ENCODE measurements around the gene SMIM41. TPM values are rescaled to one million over a fixed set of nuclear protein-coding genes. Genes with fewer than 3 reads are reported as not detected.
A peak's percentile ranks its signal among the peaks of the same experiment; 100 is the strongest.

Gene SMIM41
- total and polyA plus RNA-seq, 3 experiments from 2014 or later: not detected

DNA sequence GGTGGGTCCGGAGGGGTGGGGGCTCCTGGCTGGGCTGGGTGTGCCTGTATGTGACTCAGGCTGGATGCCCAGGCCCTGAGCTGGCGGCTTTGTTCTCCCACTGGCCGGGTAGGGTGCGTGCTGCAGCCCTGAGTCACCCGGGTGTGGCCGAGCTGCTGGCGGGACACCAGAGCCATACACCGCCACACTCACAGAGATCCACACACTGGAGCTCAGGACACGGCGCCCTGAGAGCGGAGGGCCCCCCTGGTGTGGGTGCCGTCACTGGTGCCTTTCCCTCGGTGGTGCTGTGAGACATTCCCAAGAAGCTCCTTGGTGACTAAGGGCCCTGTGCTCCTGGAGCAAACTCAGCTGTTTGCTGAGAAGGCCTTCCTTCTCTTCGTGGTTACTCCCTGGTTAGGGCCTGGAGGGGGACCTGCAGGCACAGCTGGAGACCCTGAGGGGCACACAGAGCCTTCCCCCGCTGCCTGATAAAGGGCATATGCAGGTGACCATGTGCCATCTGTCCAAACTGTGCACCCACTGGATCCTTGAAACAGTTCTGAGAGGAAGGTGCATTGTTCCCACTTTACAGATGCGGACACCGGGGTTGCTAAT, 68.0 kb downstream of the SMIM41 start:
- Histone ChIP-seq H3K36me3 (ENCODE audit: insufficient read depth, low read length) (no peaks in the 10 kb centered on the region), H3K27me3 (ENCODE audit: insufficient read depth, low read length, poor library complexity, severe bottlenecking) (no peaks in the 10 kb centered on the region), H3K27ac (ENCODE audit: low read depth, low read length) (no peak overlapping the region), H3K4me1 (ENCODE audit: insufficient read depth, low read length) (peaks cover 4% of the 10 kb centered on the region), H3K4me3 (ENCODE audit: low read length) (no peak overlapping the region), H3K9me3 (ENCODE audit: low read length) (no peaks in the 10 kb centered on the region)
- Mint-ChIP-seq H3K9me3 (peaks cover 0 to 1% (median 0%) of the 10 kb centered on the region in 5 donors), H3K4me3 (no peak overlapping the region), H3K27me3 (peaks cover 2 to 7% of the 10 kb centered on the region in 2 donors), H3K36me3 (no peaks in the 10 kb centered on the region), H3K4me1 (peaks cover 5 to 8% (median 8%) of the 10 kb centered on the region in 3 donors), H3K27ac (no peak overlapping the region)
- no peak for DNase-seq
- POLR2A ChIA-PET: no interaction called here
- CTCF ChIA-PET: interaction anchor here (0.9 to 1.0 kb wide), 2 partner anchors 9 to 833 kb away, joined by 3 read pairs; no protein-coding TSS in a partner anchor

DNA sequence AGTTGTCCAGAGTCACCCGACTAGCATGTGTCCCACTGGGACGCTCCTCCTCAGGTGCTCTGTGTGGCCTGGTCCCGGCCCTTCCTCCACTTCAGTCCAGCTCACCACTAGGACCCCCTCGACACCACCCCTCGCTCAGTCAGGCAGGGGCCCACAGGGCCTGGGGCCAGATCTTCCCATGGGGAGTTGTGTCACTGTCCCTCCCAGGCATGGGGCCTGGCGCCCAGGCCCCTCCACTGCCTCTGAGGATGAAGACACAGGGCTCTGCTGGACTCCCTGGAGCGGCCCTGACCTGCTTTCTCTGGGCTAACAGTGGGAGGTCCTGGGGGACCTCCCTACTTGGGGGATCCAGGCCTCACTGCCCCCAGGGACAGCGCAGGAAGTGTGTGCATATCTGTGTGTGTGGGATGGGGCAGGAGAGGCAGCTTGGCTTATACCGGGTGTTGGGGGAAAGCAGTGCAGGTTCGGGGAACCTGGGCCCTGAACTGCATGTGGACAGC, 68.5 kb downstream of the SMIM41 start:
- Mint-ChIP-seq H3K36me3 (no peaks in the 10 kb centered on the region), H3K27me3 (peaks cover 2 to 5% of the 10 kb centered on the region in 2 donors), H3K4me1 (peaks cover 8 to 13% (median 11%) of the 10 kb centered on the region in 3 donors), H3K27ac (no peak overlapping the region), H3K4me3 (peak overlapping the region in 1 of 7 donors; percentile 59), H3K9me3 (peaks cover 0 to 1% (median 0%) of the 10 kb centered on the region in 5 donors)
- ChIA-PET POLR2A (no interaction called here), CTCF (interaction anchor here (0.9 kb wide), 1 partner anchor 833 kb away, joined by 3 read pairs; no protein-coding TSS in a partner anchor)
- no peak for DNase-seq
- H3K27me3 ChIP-seq (ENCODE audit: insufficient read depth, low read length, poor library complexity, severe bottlenecking): no peaks in the 10 kb centered on the region
- no peak overlapping the region for H3K4me3 ChIP-seq (ENCODE audit: low read length)
- no peaks in the 10 kb centered on the region for H3K9me3 ChIP-seq (ENCODE audit: low read length)
- no peaks in the 10 kb centered on the region for H3K36me3 ChIP-seq (ENCODE audit: insufficient read depth, low read length)
- H3K27ac ChIP-seq (ENCODE audit: low read depth, low read length): no peak overlapping the region
- peaks cover 4% of the 10 kb centered on the region for H3K4me1 ChIP-seq (ENCODE audit: insufficient read depth, low read length)

DNA sequence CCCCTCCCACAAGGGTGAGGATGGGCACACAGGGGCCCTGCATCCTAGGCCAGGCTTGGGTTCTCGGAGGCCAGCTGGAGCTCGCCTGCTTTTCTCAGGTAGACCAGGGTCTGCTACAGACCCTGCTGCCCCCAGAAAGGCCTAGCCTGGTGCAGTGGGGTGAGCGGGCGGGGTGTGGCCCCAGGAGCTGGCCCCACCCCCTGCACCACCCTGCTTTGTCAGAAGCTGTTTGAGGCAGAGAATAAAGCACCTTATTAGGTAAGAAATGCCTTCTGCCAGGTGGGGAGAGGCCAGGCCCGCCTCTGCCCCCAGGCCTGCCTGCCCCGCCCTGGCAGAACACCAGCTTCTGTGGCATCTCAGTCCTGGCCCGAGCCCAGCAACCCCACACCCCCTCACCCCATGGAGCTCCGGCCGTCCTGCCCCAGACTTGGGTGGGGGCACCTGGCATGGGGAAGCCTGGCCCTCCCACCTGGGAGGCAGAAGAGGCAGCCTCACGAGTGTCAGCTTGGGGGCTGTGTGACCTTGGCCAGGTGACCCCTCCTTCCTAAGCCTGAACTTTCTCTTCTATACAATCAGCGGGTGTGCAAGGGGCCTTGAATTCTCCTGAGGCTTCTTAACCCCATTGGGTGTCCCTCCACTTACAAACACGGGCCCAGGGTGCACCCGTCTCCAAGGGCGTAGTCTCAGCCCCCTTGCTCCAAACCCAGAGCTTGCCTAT, 69.1 kb downstream of the SMIM41 start:
- H3K4me1 ChIP-seq (ENCODE audit: insufficient read depth, low read length): peaks cover 6% of the 10 kb centered on the region
- H3K36me3 ChIP-seq (ENCODE audit: insufficient read depth, low read length): no peaks in the 10 kb centered on the region
- Mint-ChIP-seq H3K36me3 (no peaks in the 10 kb centered on the region), H3K4me1 (peaks cover 8 to 17% (median 11%) of the 10 kb centered on the region in 3 donors), H3K4me3 (no peak overlapping the region), H3K9me3 (no peaks in the 10 kb centered on the region), H3K27me3 (peaks cover 2 to 3% of the 10 kb centered on the region in 2 donors), H3K27ac (peak overlapping the region in 1 of 8 donors; percentile 76)
- H3K9me3 ChIP-seq (ENCODE audit: low read length): no peaks in the 10 kb centered on the region
- H3K4me3 ChIP-seq (ENCODE audit: low read length): no peak overlapping the region
- ChIA-PET POLR2A (interaction anchor here (0.6 kb wide), 1 partner anchor 1865 kb away, joined by 5 read pairs; the partner anchor contains the start of gene LIMA1), CTCF (interaction anchor here (0.8 kb wide), 1 partner anchor 14 kb away, joined by 3 read pairs; no protein-coding TSS in a partner anchor)
- H3K27me3 ChIP-seq (ENCODE audit: insufficient read depth, low read length, poor library complexity, severe bottlenecking): no peaks in the 10 kb centered on the region
- no peak overlapping the region for H3K27ac ChIP-seq (ENCODE audit: low read depth, low read length)
- no peak for DNase-seq

DNA sequence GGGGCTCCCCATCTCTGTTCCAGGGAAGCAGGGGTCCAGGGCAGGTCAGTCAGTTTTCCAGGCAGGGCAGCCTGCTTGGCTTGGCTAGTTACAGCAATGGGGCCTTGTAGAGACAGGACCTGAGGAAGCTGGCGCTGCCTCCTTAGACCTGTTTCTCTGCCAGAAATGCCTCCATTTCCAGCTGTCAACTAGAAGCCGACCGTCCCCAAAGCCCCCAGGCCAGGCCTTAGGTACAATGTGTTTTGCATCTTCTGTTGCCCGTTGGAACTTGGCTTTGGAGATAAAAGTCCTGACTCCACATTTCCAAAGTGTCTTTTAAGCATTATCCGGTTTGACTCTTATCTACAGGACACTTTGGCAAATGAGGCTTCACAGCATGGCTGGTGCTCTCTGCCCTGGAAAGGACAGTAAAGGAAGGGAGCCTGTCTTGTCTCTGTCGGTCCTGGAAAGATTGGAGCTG, 69.7 kb downstream of the SMIM41 start:
- Mint-ChIP-seq H3K27ac (no peak overlapping the region), H3K36me3 (no peaks in the 10 kb centered on the region), H3K27me3 (peaks cover 2 to 3% of the 10 kb centered on the region in 2 donors), H3K9me3 (no peaks in the 10 kb centered on the region), H3K4me3 (no peak overlapping the region), H3K4me1 (peaks cover 8 to 21% (median 11%) of the 10 kb centered on the region in 3 donors)
- H3K36me3 ChIP-seq (ENCODE audit: insufficient read depth, low read length): no peaks in the 10 kb centered on the region
- DNase-seq: no peak
- H3K27me3 ChIP-seq (ENCODE audit: insufficient read depth, low read length, poor library complexity, severe bottlenecking): no peaks in the 10 kb centered on the region
- POLR2A ChIA-PET: interaction anchor here (0.6 kb wide), 1 partner anchor 1866 kb away, joined by 5 read pairs; the partner anchor contains the start of gene LIMA1
- CTCF ChIA-PET: interaction anchor here (0.8 kb wide), 1 partner anchor 13 kb away, joined by 3 read pairs; no protein-coding TSS in a partner anchor
- peaks cover 12% of the 10 kb centered on the region for H3K4me1 ChIP-seq (ENCODE audit: insufficient read depth, low read length)
- no peaks in the 10 kb centered on the region for H3K9me3 ChIP-seq (ENCODE audit: low read length)
- no peak overlapping the region for H3K4me3 ChIP-seq (ENCODE audit: low read length)
- no peak overlapping the region for H3K27ac ChIP-seq (ENCODE audit: low read depth, low read length)

DNA sequence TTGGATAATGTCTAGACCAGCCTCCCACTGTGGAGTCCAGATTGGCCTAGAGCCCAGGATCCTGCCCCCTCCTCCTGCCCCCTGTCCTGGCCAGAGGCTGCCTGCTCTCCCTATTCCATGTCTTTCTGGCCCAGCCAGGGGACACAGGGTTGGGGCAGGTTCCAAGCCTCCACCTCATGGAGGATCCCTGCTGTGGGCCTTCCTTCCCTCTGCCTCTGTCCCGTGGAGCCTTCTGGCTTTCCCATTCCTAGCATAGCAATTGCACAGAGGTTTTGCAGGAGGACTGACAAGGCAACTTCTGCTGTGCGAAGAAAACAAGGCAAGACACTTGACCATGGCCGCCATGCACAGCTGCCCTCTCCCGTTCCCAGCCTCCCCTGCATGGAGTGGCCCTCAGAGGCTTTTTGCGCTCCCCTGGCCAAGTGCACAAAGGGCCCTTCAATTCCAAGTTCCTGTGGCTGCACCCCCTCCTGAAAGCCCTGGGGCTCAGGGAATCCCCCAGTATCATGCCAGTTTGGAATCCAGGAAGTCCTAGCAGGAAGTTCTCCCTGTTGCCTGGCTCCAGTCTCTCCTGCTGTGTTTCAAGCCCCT, 70.2 kb downstream of the SMIM41 start:
- no peak overlapping the region for H3K27ac ChIP-seq (ENCODE audit: low read depth, low read length)
- Mint-ChIP-seq H3K9me3 (no peaks in the 10 kb centered on the region), H3K4me3 (no peak overlapping the region), H3K27me3 (peaks cover 2 to 3% of the 10 kb centered on the region in 2 donors), H3K27ac (no peak overlapping the region), H3K36me3 (no peaks in the 10 kb centered on the region), H3K4me1 (peaks cover 8 to 23% (median 11%) of the 10 kb centered on the region in 3 donors)
- H3K27me3 ChIP-seq (ENCODE audit: insufficient read depth, low read length, poor library complexity, severe bottlenecking): no peaks in the 10 kb centered on the region
- DNase-seq: no peak
- POLR2A ChIA-PET: no interaction called here
- no peak overlapping the region for H3K4me3 ChIP-seq (ENCODE audit: low read length)
- CTCF ChIA-PET: no interaction called here
- no peaks in the 10 kb centered on the region for H3K9me3 ChIP-seq (ENCODE audit: low read length)
- H3K36me3 ChIP-seq (ENCODE audit: insufficient read depth, low read length): no peaks in the 10 kb centered on the region
- H3K4me1 ChIP-seq (ENCODE audit: insufficient read depth, low read length): peaks cover 12% of the 10 kb centered on the region

DNA sequence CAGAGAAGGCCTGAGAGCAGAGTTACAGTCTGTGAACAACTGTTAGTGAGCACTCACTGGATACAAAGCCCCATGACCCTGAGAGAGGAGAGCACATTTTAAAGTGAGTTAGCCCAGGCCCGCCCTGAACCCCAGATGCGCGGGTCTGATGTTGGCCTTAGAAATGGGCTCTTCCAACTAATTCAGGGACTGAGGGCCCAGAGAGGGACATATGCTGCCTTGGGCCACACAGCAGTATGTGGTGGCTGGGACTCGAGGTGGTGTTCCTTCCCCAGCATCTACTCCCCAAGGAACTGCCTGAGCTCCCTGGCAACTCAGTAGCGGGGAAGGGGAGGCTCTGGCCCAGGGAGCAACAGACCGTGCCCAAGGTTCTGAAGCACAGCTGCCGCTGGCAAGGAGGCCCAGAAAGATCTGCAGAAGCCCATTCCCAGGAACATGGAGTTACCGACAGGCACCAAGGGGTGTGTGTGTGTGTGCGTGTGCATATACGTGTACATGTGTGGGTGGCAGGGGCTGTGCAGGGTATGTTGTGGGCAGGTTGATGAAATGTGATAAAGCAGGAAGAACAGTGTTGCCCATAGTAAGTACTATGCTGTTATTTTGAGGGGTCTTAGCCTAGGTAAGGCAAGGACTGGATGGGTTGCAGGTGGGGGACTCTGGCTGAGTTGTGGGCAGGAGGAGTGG, 71.8 kb downstream of the SMIM41 start:
- H3K27me3 ChIP-seq (ENCODE audit: insufficient read depth, low read length, poor library complexity, severe bottlenecking): no peaks in the 10 kb centered on the region
- H3K36me3 ChIP-seq (ENCODE audit: insufficient read depth, low read length): no peaks in the 10 kb centered on the region
- Mint-ChIP-seq H3K36me3 (no peaks in the 10 kb centered on the region), H3K27ac (peak overlapping the region in 6 of 8 donors; percentile 0 to 85 (median 58)), H3K27me3 (peaks cover 2 to 3% of the 10 kb centered on the region in 2 donors), H3K4me3 (peak overlapping the region; percentile 40 to 79 (median 65)), H3K4me1 (peaks cover 22 to 38% (median 27%) of the 10 kb centered on the region in 3 donors), H3K9me3 (no peaks in the 10 kb centered on the region)
- no peaks in the 10 kb centered on the region for H3K9me3 ChIP-seq (ENCODE audit: low read length)
- no peak overlapping the region for H3K4me3 ChIP-seq (ENCODE audit: low read length)
- DNase-seq: no peak
- H3K4me1 ChIP-seq (ENCODE audit: insufficient read depth, low read length): peaks cover 27% of the 10 kb centered on the region
- ChIA-PET POLR2A (no interaction called here), CTCF (interaction anchor here (0.7 to 1.4 kb wide), 4 partner anchors 68 to 1945 kb away, joined by 3 read pairs; no protein-coding TSS in a partner anchor)
- H3K27ac ChIP-seq (ENCODE audit: low read depth, low read length): no peak overlapping the region

DNA sequence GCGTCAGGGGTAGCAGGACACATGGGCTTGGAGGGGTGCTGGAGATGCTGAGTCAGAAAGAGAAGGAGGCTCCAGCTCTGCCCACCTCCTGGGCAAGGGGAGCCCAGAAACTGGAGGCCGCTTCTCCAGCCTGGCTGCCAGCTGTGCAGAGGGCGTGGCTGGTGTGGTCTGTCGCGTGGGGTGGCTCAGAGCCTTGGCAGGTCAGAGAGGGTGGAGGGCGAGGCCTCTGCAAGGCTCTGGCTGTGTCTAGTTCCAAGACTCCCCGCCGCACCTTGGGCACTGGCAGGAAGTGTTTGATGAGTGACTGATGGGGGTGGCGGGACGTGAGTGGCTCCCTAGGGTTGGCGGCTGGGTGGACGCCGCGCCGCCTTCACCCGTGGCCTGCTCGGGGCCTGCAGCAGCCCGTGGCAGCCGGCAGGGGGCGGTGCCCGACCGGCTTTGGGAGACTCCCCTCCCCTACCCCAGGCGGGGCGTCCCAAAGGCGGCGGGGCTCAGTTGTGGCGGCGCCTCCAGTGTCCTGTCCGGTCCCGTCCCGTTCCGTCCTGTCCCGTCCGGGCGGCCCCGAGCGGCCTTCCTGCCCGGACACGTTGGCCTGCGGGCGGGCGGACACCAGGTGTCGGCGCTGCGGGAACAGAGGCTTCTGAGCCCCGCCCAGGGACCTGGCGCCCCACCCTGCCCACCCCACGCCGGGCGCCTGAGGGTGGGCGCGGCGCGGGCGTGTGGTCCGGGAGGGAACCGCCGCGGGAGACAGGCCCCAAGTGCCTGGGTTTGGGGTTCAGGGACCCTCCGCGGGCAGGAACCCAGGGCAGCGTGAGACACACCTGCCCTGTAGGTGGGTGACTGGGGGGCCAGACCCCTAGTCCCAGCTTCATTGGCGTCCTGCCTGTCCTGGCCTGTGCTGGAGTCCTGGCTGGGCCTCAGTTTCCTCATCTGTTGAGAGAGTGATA, 72.6 kb downstream of the SMIM41 start:
- Mint-ChIP-seq H3K36me3 (no peaks in the 10 kb centered on the region), H3K9me3 (no peaks in the 10 kb centered on the region), H3K4me1 (peaks cover 24 to 44% (median 31%) of the 10 kb centered on the region in 3 donors), H3K27ac (peak overlapping the region in 6 of 8 donors; percentile 0 to 85 (median 58)), H3K4me3 (peak overlapping the region; percentile 40 to 79 (median 65)), H3K27me3 (peaks cover 2 to 3% of the 10 kb centered on the region in 2 donors)
- Histone ChIP-seq H3K9me3 (ENCODE audit: low read length) (no peaks in the 10 kb centered on the region), H3K36me3 (ENCODE audit: insufficient read depth, low read length) (no peaks in the 10 kb centered on the region), H3K27ac (ENCODE audit: low read depth, low read length) (no peak overlapping the region), H3K4me1 (ENCODE audit: insufficient read depth, low read length) (peaks cover 30% of the 10 kb centered on the region), H3K4me3 (ENCODE audit: low read length) (no peak overlapping the region), H3K27me3 (ENCODE audit: insufficient read depth, low read length, poor library complexity, severe bottlenecking) (no peaks in the 10 kb centered on the region)
- DNase-seq: peak; percentile 62 to 79 (median 68)
- CTCF ChIA-PET: interaction anchor here (0.7 to 1.4 kb wide), 6 partner anchors 28 to 1946 kb away, joined by 3 read pairs; no protein-coding TSS in a partner anchor
- POLR2A ChIA-PET: no interaction called here
